Measurements from ENCODE around the gene ARF4.
"Not testable (repeated sequence)": the region's sequence is repeated elsewhere in the genome, so short reads cannot be mapped to it uniquely, and the experiment has no call there.

Gene ARF4

GRCh38 chr3:57597127-57597923 is at the start of gene ARF4:
Gene ARF4, minus strand, starts transcription at chr3:57597344. Its CDS starts 204 bp downstream, at chr3:57597140.
- DNase-seq (ENCODE audit: low read depth in 2 of 2), result peak; percentile 98

GRCh38 chr3:57646723-57647122 is 49.6 kb upstream of the ARF4 start:
- no peak for DNase-seq (ENCODE audit: low read depth in 2 of 2)

DNA sequence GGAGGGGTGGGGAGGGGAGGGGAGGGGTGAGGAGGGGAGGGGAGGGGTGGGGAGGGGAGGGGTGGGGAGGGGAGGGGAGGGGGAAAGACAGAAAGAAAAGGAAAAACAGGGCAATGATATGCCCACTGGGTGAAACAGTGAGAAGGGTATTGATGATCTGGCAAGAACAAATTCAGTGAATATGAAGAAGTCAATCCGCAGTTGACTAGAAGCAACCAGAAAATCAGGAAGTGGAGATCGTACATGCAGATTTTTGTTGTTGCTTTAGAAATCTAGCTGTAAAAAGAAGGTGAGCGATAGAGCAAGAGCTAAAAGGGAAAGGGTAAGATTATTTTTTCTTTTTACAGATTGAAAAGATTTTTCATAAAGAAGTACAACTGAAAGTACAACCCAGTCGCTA is 47.6 kb upstream of the ARF4 start:
- DNase-seq (ENCODE audit: low read depth in 2 of 2), result no peak

DNA sequence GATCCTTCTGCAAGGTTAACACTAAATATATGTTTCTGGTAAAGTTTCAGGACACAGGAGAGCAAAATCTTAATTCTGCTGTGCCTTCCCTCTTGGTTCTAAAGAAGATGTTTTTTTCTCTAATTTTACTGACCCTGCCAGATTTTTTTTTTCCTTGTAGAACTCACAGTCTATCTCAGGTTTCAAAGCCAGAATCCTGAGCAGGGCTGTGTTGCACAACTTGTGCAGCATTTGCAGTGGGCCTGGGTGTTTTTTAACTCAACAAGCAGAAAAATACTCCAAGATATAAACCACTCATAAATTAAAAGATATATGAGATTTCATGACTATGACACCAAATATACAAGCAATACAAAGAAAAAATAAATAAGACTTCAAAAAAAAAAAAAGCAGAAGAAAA is 40.2 kb upstream of the ARF4 start:
- no peak for DNase-seq (ENCODE audit: low read depth in 2 of 2)

DNA sequence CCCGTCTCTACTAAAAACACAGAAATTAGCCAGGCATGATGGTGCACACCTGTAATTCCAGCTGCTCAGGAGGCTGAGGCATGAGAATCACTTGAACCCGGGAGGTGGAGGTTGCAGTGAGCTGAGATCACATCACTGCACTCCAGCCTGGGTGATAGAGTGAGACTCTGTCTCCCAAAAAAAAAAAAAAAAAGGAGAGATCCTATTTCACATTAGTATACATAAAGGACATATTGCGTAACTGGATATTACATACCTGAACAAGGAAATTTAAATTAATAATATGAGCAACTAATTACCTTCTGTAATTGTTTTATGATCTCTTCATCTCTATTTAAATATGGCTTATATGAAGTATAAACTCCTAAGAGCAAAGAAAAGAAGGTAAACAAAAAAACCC is 37.1 kb upstream of the ARF4 start:
- not testable (repeated sequence) for DNase-seq (ENCODE audit: low read depth in 2 of 2)

DNA sequence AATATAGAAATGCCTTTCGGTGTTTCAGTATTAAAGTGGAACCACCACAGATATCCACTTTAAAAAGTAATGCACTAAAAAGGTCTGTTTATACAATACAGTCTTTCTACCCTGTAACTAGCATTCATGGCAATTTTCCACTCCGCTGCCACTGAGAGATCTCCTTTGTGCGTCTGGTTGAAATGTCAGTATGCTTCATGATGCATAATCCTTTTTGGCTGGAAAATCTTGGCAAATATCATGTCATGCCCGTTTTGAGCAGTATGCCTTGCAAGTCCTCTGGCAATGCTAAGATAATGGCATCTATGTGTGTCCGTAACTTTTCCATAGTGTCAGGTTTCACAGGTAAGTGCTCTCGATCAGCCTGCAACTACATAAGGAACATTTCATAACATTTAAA is 30.8 kb upstream of the ARF4 start:
- DNase-seq (ENCODE audit: low read depth in 2 of 2), result no peak

GRCh38 chr3:57624801-57625200 is 27.7 kb upstream of the ARF4 start:
- DNase-seq (ENCODE audit: low read depth in 2 of 2), result no peak

DNA sequence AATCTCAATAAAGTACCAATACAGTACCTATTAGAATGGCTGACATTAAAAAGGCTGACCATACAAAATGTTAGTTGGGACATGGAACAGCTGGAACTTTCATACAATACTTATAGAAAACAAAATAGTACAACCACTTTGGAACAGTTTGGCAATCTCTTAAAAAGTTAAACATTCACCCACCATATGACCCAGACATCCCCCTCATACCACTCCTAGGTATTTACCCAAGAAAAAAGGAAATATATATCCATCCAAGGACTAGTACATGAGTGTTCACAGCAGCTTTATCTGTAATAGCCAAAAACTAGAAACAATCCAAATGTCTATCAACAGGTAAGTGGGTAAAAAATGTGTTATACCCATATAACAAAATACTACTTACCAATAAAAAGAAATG is 25.2 kb upstream of the ARF4 start:
- DNase-seq (ENCODE audit: low read depth in 2 of 2), result no peak

- no peak for DNase-seq (ENCODE audit: low read depth in 2 of 2)
Observed at GRCh38 chr3:57617739-57618138, 20.6 kb upstream of the ARF4 start.

DNA sequence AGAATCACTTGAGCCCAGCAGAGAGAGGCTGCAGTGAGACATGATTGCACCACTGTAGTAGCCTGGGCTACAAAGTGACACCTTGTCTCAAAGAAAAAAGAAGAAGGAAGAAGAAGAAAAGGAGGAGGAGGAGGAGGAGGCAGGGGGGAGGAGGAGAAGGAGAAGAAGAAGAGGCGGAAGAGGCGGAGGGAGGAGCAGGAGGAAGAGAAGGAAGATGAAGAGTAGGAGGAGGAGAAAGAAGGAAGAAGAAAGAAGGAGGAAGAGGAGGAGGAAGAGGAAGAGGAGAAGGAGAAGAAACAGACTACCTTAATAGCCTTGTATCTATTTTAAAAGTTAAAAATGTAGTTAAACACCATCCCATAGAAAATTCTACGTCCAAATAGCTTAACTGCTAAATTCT is 19.1 kb upstream of the ARF4 start:
- DNase-seq (ENCODE audit: low read depth in 2 of 2), result no peak

DNA sequence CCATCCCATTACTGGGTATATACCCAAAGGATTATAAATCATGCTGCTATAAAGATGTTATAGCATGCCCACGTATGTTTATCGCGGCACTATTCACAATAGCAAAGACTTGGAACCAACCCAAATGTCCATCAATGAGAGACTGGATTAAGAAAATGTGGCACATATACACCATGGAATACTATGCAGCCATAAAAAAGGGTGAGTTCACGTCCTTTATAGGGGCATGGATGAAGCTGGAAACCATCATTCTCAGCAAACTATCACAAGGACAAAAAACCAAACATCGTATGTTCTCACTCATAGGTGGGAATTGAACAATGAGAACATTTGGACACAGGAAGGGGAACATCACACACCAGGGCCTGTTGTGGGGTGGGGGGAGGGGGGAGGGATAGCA is 14.7 kb upstream of the ARF4 start:
- not testable (repeated sequence) for DNase-seq (ENCODE audit: low read depth in 2 of 2)

DNA sequence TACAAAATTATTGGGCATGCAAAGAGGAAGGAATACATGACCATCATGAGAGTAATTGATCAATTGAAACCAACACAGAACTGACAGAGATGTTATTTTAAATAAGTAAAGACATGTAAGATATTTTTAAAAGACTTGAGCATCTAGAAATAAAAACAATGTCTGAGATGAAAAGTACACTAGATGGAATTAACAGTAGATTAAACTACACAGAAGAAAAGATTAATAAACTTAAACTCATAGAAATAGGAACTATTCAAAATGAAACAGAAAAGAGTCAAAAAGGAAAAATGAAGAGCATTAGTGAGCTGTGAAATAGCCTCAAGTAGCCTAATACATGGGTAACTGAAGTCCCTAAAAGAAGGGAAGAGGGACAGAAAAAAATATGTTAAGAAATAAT is 8.5 kb upstream of the ARF4 start:
- no peak for DNase-seq (ENCODE audit: low read depth in 2 of 2)

GRCh38 chr3:57604971-57605370 is 7.8 kb upstream of the ARF4 start:
- no peak for DNase-seq (ENCODE audit: low read depth in 2 of 2)

DNA sequence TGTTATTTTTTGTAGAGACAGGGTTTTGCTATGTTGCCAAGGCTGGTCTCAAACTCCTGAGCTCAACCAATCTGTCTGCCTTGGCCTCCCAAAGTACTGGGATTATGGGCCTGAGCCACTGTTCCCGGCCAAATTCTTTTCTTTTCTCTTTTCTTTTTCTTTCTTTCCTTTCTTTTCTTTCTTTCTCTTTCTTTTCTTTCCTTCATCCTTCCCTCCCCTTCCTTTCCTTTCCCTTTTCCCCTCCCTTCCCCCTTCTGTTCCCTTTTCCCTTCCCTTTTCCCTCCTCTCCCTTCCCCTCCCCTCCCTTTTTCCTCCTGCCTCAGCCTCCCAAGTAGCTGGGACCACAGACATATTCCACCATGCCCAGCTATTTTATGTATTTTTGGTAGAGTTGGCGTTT is 3.1 kb upstream of the ARF4 start:
- no peak for DNase-seq (ENCODE audit: low read depth in 2 of 2)

GRCh38 chr3:57598765-57599360 is 1.7 kb upstream of the ARF4 start:
- no peak for DNase-seq (ENCODE audit: low read depth in 2 of 2)

DNA sequence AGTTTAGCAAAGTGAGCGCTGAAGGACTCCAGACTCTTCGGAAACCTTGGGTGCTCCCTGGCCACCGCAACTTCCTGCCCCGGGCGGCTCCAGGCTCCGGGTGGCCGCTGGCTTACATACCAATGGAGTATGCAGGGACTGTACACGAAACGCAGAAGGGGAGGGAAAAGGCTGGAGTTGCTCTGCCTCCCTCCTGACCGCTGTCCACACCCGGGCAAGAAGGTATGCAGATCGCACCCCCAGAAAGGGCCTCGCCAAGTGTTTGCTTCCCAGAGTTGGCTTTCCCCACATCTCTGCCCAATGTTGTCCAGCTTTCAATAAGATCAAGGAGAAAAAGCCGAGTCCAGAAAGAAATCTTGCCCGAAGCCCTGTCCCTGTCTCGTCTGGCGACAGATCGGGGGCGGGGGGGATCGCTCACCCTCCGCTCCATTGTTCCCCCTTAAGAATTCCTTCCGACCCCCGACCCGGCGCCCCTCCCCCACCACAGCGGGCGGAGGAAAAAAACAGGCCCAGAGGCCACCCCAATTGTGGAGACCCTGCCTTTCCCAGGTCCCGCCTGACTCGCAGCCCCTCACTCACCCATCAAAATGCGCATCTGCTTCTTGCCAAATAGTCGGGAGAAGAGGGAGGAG is 533 bp downstream of the ARF4 start:
- peak; percentile 34 to 40 for DNase-seq (ENCODE audit: low read depth in 2 of 2)

DNA sequence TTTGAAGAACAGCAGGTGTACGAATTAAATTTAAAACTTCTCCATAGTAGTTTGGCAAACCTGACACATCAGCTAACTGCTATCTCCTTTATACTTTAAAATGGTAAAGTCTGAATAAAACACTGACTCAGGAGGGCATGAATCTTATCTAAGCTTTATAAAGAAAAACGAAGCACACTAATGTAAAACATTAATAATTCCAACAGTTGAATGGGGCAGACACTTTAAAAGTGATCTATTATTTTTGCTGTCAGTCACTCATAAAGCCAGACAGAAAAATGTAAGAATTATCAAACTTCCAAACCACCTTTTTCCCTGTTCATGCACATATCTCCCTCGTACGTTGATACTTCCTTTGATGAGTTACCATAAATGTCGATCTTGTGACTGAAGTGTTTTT is 2.6 kb downstream of the ARF4 start:
- DNase-seq (ENCODE audit: low read depth in 2 of 2), result no peak

GRCh38 chr3:57594144-57594543 is 3.0 kb downstream of the ARF4 start:
- no peak for DNase-seq (ENCODE audit: low read depth in 2 of 2)

DNA sequence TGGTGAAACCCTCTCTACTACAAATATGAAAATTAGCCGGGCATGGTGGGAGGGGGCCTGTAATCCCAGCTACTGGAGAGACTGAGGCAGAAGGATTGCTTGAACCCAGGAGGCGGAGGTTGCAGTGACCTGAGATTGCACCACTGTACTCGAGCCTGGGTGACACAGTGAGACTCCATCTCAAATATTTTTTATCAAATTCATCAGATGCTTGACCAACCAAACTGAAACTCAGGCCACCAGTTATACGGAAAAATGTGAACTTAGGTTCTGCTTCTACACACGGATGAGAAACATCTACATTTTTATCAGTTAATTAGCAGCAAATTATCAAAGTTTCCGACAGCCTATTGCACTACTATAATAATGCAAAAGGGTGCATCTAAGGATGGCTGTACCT is 4.8 kb downstream of the ARF4 start:
- DNase-seq (ENCODE audit: low read depth in 2 of 2), result no peak

GRCh38 chr3:57587905-57588304 is 9.2 kb downstream of the ARF4 start:
- no peak for DNase-seq (ENCODE audit: low read depth in 2 of 2)

DNA sequence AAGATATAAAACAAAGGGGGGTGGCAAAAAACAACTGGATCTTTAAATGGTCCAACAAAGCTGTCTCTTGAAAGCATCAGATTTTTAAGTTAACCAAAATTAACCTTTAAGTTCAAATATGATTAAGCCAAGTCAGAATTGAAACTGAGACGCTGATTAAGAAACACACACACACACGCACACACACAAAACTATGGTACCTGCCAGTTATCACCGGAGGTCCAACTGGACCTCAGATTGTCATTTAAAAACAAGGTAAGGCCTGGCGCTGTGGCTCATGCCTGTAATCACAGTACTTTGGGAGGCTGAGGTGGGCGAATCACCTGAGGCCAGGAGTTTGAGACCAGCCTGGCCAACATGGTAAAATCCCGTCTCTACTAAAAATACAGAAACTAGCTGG is 10.4 kb downstream of the ARF4 start:
- DNase-seq (ENCODE audit: low read depth in 2 of 2), result no peak

GRCh38 chr3:57583544-57583943 is 13.6 kb downstream of the ARF4 start:
- DNase-seq (ENCODE audit: low read depth in 2 of 2), result no peak

GRCh38 chr3:57582474-57583168 is 14.5 kb downstream of the ARF4 start:
- DNase-seq (ENCODE audit: low read depth in 2 of 2), result no peak

Measured in activated CD8-positive, alpha-beta memory T cell treated with anti-CD3 and anti-CD28 coated beads for 4 hours (primary cell).